ENCODE measurements around the gene DMD.

DMD gene

DNA sequence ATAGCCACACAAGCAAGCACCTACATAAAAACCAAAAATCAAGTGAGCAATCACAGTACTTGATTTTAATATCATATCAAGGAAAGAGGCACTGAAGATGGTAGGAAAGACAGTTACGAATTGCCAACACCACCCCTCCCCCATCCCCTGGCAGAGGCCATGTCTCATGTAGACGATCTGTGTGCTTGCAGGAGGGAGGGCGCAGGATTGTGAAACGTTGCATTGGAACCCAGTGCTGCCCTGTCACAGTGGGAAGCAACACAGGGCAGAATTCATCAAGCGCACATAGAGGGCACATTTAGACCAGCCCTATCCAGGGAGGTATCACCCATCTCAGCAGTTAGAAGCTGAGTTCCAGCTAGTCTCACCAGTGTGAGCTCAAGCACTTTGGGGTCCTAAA lies 359.8 kb downstream of the DMD start:
- TF ChIP-seq, protein P1, sequence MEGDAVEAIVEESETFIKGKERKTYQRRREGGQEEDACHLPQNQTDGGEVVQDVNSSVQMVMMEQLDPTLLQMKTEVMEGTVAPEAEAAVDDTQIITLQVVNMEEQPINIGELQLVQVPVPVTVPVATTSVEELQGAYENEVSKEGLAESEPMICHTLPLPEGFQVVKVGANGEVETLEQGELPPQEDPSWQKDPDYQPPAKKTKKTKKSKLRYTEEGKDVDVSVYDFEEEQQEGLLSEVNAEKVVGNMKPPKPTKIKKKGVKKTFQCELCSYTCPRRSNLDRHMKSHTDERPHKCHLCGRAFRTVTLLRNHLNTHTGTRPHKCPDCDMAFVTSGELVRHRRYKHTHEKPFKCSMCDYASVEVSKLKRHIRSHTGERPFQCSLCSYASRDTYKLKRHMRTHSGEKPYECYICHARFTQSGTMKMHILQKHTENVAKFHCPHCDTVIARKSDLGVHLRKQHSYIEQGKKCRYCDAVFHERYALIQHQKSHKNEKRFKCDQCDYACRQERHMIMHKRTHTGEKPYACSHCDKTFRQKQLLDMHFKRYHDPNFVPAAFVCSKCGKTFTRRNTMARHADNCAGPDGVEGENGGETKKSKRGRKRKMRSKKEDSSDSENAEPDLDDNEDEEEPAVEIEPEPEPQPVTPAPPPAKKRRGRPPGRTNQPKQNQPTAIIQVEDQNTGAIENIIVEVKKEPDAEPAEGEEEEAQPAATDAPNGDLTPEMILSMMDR (IDR thresholded peaks at IDR 0.05) = no peak
- Histone ChIP-seq H3K27ac (no peak overlapping the region), H3K4me3 (no peak overlapping the region)
- no peak for DNase-seq (ENCODE audit: low spot score)

DNA sequence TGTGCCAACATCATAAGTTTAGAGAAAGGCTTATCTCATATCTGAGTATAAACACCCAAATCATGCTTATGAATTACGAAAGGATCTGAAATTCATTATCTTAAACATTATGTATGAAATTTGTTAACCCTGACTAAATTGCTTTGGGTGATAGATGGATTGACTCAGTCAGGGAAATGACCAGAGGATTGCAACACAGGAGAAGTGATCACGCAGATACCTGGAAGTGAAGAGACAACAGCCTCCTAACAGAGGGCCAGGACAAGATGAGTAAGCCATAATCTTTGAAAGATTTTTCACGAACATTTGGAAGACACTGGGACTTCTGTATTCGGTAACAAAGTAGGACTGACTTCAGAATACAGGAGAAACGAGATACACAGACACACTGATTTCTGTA lies 363.4 kb downstream of the DMD start:
- TF ChIP-seq, protein P1 (IDR thresholded peaks at IDR 0.05) = no peak
- no peak overlapping the region for H3K27ac ChIP-seq
- no peak overlapping the region for H3K4me3 ChIP-seq
- DNase-seq (ENCODE audit: low spot score) = no peak

DNA sequence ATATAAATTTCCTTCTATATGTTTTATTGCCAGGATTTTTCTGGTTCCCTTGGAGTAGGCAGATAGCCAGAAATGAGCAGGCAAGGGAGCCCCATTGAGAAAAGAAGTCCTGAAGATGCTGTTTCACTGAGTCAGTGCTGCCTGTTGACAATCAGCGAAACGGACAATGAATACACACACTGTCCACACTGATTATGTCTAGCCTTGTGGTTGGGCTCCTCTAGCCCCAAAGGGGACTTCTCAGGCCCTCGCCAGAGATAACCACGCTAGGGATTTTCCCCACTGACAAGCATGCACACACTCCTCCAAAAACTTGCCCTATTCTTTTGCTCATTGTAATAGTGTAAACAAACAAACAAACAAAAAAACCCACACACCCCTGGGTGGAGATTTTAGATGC lies 369.3 kb downstream of the DMD start:
- no peak overlapping the region for H3K4me3 ChIP-seq
- TF ChIP-seq, protein P1 (IDR thresholded peaks at IDR 0.05) = no peak
- no peak for DNase-seq (ENCODE audit: low spot score)
- no peak overlapping the region for H3K27ac ChIP-seq

DNA sequence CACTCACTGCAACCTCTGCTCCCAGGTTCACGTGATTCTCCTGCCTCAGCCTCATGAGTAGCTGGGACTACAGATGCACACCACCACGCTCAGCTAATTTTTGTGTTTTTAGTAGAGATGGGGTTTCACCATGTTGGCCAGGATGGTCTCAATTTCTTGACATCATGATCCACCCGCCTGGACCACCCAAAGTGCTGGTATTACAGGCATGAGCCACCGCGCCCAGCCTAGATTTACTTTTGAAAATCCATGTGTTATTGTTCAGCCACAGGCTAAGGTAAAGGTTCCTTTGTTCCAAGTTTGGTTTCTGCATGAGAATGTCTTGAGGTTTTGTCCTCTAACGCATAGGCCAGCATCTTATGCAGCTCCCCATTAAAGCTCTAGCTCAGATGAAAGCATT lies 371.6 kb downstream of the DMD start:
- Histone ChIP-seq H3K27ac (no peak overlapping the region), H3K4me3 (no peak overlapping the region)
- no peak for DNase-seq (ENCODE audit: low spot score)
- TF ChIP-seq, protein P1 (IDR thresholded peaks at IDR 0.05) = no peak

DNA sequence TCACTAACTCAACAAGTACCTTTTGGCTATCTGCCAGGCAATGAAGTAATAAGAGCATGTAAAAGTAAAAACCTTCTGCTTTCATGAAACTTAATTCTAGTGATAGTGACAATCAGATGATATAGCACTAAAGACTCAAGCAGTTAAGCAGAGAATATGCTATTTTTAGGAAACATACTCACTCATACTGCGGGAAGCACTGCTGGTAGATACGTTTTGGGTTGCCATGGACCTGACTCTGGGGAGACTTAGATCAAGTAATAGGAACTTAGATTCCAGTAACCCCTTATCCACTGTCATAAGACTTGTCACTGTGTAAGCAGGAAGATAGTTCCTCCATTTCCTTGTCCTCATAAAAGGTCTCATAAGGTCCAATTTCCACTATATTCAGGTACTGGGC lies 386.3 kb downstream of the DMD start:
- Histone ChIP-seq H3K4me3 (no peak overlapping the region), H3K27ac (no peak overlapping the region)
- TF ChIP-seq, protein P1 (IDR thresholded peaks at IDR 0.05) = no peak
- DNase-seq (ENCODE audit: low spot score) = no peak

DNA sequence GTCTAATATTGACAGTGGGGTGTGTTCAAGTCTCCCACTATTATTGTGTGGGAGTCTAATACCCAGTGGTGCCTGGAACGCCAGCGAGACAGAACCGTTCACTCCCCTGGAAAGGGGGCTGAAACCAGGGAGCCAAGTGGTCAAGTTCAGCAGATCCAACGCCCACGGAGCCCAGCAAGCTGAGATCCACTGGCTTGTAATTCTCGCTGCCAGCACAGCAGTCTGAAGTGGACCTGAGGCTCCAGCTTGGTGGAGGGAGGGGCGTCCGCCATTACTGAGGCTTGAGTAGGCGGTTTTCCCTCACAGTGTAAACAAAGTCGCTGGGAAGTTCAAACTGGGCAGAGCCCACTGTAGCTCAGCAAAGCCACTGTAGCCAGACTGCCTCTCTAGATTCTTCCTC lies 407.3 kb downstream of the DMD start:
- TF ChIP-seq, protein P1 (IDR thresholded peaks at IDR 0.05) = no peak
- H3K4me3 ChIP-seq = no peak overlapping the region
- no peak for DNase-seq (ENCODE audit: low spot score)
- H3K27ac ChIP-seq = no peak overlapping the region

DNA sequence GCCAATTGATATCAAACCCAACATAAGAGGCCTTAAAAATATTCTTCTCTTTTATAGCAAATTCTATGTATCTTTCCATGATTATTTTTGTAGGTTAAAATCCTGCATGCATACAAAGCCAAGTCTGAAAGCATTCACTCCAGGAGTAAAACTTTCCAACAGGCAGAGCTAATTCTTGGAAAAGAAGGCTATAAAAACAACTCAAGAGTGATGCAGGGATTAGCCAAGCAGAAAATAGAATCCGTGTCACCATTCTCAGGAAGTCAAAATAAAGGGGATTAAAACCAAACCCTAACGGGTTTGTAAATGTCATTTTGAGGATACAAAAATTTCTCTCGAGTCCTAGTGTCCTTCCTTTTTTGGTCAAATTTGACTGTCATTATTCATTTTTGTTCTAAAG lies 412.4 kb downstream of the DMD start:
- TF ChIP-seq, protein P1 (IDR thresholded peaks at IDR 0.05) = no peak
- no peak for DNase-seq (ENCODE audit: low spot score)
- Histone ChIP-seq H3K27ac (no peak overlapping the region), H3K4me3 (no peak overlapping the region)
